Measurements from ENCODE around the gene SETBP1. TPM values are rescaled to one million over a fixed set of nuclear protein-coding genes. Genes with fewer than 3 reads are reported as not detected.
A peak's percentile ranks its signal among the peaks of the same experiment; 100 is the strongest.

SETBP1 gene
- total and polyA plus RNA-seq, 2 of the 13 experiments (the other 11 are each of a cell fraction or from before 2014, with no cell fraction given) = 0.18 to 0.65 TPM

DNA sequence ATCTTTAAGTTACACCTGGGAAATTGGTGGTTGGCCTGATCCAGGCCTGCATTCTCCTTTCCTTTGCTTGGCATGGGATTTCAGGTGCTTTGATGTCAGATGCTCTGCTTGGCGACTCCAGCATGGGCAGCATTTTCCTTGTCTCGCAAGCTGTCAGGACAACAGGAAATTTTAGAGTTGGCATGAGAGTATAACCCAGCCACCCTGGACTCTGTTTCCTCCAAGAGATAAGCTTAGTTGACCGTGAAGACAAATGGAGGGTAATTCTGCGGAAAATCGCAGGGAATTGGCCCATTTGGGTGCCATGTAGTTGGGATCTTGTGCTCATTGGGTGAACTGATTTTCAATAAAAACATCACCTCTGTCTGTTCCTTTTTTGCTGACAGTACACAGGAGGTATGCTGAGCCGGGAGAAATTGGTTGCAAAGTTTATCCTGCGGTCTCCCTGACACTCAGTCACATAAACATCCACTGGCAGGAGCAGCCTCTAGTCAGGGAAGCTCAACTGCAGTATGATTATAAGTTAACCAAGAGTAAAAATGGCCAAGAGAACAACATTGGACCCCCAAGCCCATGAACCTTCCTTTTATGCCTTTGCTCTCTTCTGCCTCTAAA, 409.9 kb downstream of the SETBP1 start:
- POLR2A ChIA-PET = no interaction called here
- H3K9ac ChIP-seq (ENCODE audit: insufficient read depth, low read depth, low read length) = no peak overlapping the region
- H4K20me1 ChIP-seq (ENCODE audit: insufficient read depth, low read length) = no peaks in the 10 kb centered on the region
- H3K9me3 ChIP-seq (ENCODE audit: low read length) = no peaks in the 10 kb centered on the region
- DNase-seq (ENCODE audit: low spot score) (no peak), ATAC-seq (no peak), FAIRE-seq (no peak)
- no peak overlapping the region for H3K4me3 ChIP-seq (replicated peaks in 1 of 3; ENCODE audit: insufficient read depth in 1 of 3, low read depth in 2 of 3, low read length in 3 of 3)
- CTCF ChIA-PET (ENCODE audit: low intra/inter-chr PET ratio, low total read pairs) = no interaction called here
- in situ Hi-C loops (cut with HindIII; ENCODE audit: extremely low pct_ligation_motif_present, low pct_unique_long_range_greater_than_20kb) (no loop called here), intact Hi-C loops (cut with micrococcal nuclease; ENCODE audit: unreplicated experiment) (no loop called here)
- peaks cover 0 to 1% of the 10 kb centered on the region in 2 experiments; a peak in 1 of 5 replicates for H3K27me3 ChIP-seq (ENCODE audit: control insufficient read depth in 1 of 2, insufficient read depth in 2 of 2, low read length in 2 of 2)
- H3K79me2 ChIP-seq (ENCODE audit: insufficient read depth, low read length) = no peaks in the 10 kb centered on the region
- TF ChIP-seq ZNF790 (CRISPR knock-in tag; IDR thresholded peaks at IDR 0.05; ENCODE audit: borderline replicate concordance) = no peak
- TF ChIP-seq, protein P1, sequence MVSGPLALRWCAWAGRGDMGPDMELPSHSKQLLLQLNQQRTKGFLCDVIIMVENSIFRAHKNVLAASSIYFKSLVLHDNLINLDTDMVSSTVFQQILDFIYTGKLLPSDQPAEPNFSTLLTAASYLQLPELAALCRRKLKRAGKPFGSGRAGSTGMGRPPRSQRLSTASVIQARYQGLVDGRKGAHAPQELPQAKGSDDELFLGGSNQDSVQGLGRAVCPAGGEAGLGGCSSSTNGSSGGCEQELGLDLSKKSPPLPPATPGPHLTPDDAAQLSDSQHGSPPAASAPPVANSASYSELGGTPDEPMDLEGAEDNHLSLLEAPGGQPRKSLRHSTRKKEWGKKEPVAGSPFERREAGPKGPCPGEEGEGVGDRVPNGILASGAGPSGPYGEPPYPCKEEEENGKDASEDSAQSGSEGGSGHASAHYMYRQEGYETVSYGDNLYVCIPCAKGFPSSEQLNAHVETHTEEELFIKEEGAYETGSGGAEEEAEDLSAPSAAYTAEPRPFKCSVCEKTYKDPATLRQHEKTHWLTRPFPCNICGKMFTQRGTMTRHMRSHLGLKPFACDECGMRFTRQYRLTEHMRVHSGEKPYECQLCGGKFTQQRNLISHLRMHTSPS (CRISPR knock-in tag; IDR thresholded peaks at IDR 0.05; ENCODE audit: low read depth) = no peak
- no peak for TF ChIP-seq RFX5 (IDR thresholded peaks at IDR 0.05; ENCODE audit: low read depth, low read length)
- no peak for TF ChIP-seq HNRNPUL1 (IDR thresholded peaks at IDR 0.05; ENCODE audit: low read depth, low read length)
- no peak for TF ChIP-seq GATA4 (IDR thresholded peaks at IDR 0.05; ENCODE audit: borderline replicate concordance, low read depth)
- no peak for TF ChIP-seq ZNF264 (CRISPR knock-in tag; IDR thresholded peaks at IDR 0.05)
- 0 out of 4 replicates have a peak, but pooled peaks of 1 of the 2 experiments have one; percentile 5 for TF ChIP-seq MAFK (conservative IDR thresholded peaks at IDR 0.05 in 1 of 2, IDR thresholded peaks at IDR 0.05 in 1 of 2; ENCODE audit: low read length in 2 of 2)
- no peaks in the 10 kb centered on the region for H3K4me1 ChIP-seq (ENCODE audit: insufficient read depth, low read length)
- no peak overlapping the region for H2AFZ ChIP-seq (ENCODE audit: low read length)
- no peak overlapping the region for H3K4me2 ChIP-seq (ENCODE audit: low read depth, low read length)
- BruUV-seq (replicated peaks) = no TSS peak
- no peak overlapping the region for H3K27ac ChIP-seq (ENCODE audit: extremely low read length, insufficient read depth, low read length)
- no peaks in the 10 kb centered on the region for H3K36me3 ChIP-seq (replicated peaks in 1 of 2; ENCODE audit: control insufficient read depth in 1 of 2, insufficient read depth in 2 of 2, low read length in 2 of 2)
- WGBS (ENCODE audit: low lambda C conversion rate) = 16% methylated on average over 6 of the region's 7 CpGs
